Smooth muscle cell (in vitro differentiated cells): ENCODE measurements around the gene DUSP7. TPM values are rescaled to one million over a fixed set of nuclear protein-coding genes. Genes with fewer than 3 reads are reported as not detected.

Experiments used
- DNase-seq: peaks from one replicate; lab custom pipeline; 2025; ENCODE audit not compliant: unreplicated experiment; lab: John Stamatoyannopoulos, UW
- H2AFZ ChIP-seq: fragments of 200-600 bp; sonication (generic); 2 replicates; pipeline ENCODE4 v1.6.0; 2016; ENCODE audit warnings: antibody characterized with exemption, low read depth, mild to moderate bottlenecking
- H3F3A ChIP-seq: fragments of 200-600 bp; sonication (generic); 2 replicates; pipeline ENCODE4 v1.6.0; 2017; ENCODE audit warnings: antibody characterized with exemption, low read depth
- H3K27ac ChIP-seq: fragments of 200-600 bp; sonication (generic); 2 replicates; pipeline ENCODE4 v1.5.1; 2016; ENCODE audit warnings: low read depth, mild to moderate bottlenecking
- H3K27me3 ChIP-seq: fragments of 200-600 bp; sonication (generic); 2 replicates; pipeline ENCODE4 v1.6.1; 2016; ENCODE audit warnings: low read depth, mild to moderate bottlenecking
- H3K36me3 ChIP-seq: fragments of 200-600 bp; sonication (generic); 2 replicates; pipeline ENCODE4 v1.5.1; 2016; ENCODE audit warnings: low read depth
- H3K4me1 ChIP-seq: fragments of 200-600 bp; sonication (generic); 2 replicates; pipeline ENCODE4 v1.5.1; 2016; ENCODE audit warnings: low read depth
- H3K4me2 ChIP-seq: fragments of 200-600 bp; sonication (generic); 2 replicates; pipeline ENCODE4 v1.6.0; 2016; ENCODE audit warnings: mild to moderate bottlenecking
- H3K4me3 ChIP-seq: fragments of 200-600 bp; sonication (generic); 2 replicates; pipeline ENCODE4 v1.5.1; 2016; ENCODE audit warnings: mild to moderate bottlenecking
- H3K79me2 ChIP-seq: fragments of 200-600 bp; sonication (generic); 2 replicates; pipeline ENCODE4 v1.6.0; 2016; ENCODE audit warnings: low read depth, mild to moderate bottlenecking
- H3K9ac ChIP-seq: fragments of 200-600 bp; sonication (generic); 2 replicates; pipeline ENCODE4 v1.6.0; 2016; ENCODE audit warnings: low read depth
- H3K9me3 ChIP-seq: fragments of 200-600 bp; sonication (generic); replicated peaks from 2 replicates; pipeline ENCODE4 v1.5.1; 2016; ENCODE audit warnings: low read depth
- H4K20me1 ChIP-seq: fragments of 200-600 bp; sonication (generic); 2 replicates; pipeline ENCODE4 v1.6.0; 2016; ENCODE audit warnings: low read depth
- CTCF ChIP-seq: fragments of 200-600 bp; sonication (generic); IDR thresholded peaks from 2 replicates; pipeline ENCODE4 v1.5.1; 2017; ENCODE audit warnings: borderline replicate concordance, mild to moderate bottlenecking, antibody characterized with exemption; ENCODE audit not compliant: insufficient read depth, poor library complexity, severe bottlenecking
- WGBS: methylation state at CpG from one replicate; pipeline ENCODE4 v1.1.7; 2016; ENCODE audit warnings: low lambda C conversion rate; 5-methylcytosine and 5-hydroxymethylcytosine counted together
- polyA plus RNA-seq: library from polyadenylated mRNA; unstranded; fragments of >200 nt; fragmentation: Nextera tagmentation; extraction: Ambion mirVana; gene quantifications from 2 replicates; pipeline ENCODE4 v1.2.1, GENCODE V29; 2016
- total RNA-seq: library from RNA; depleted of rRNA; stranded (reverse); fragments of >200 nt; gene quantifications from 2 replicates; pipeline ENCODE4 v1.2.3, GENCODE V29; 2014

The DUSP7 gene
- total and polyA plus RNA-seq, 2 experiments from 2014 or later: 12.4 to 26.8 TPM

- Histone ChIP-seq H3K9me3 (no peaks in the 10 kb centered on the region), H3K9ac (no peak overlapping the region), H4K20me1 (no peaks in the 10 kb centered on the region), H3K27me3 (no peaks in the 10 kb centered on the region), H3K36me3 (no peaks in the 10 kb centered on the region), H2AFZ (no peak overlapping the region), H3F3A (peaks cover 15% of the 10 kb centered on the region), H3K27ac (no peak overlapping the region), H3K4me2 (no peak overlapping the region), H3K4me3 (no peak overlapping the region), H3K79me2 (no peaks in the 10 kb centered on the region), H3K4me1 (no peaks in the 10 kb centered on the region)
- no peak for TF ChIP-seq CTCF
- no peak for DNase-seq
- 90% methylated on average over 19 of the region's 19 CpGs for WGBS
Observed at GRCh38 chr3:52078781-52079560, 22.6 kb upstream of the DUSP7 start.

- no peak overlapping the region for H3K4me3 ChIP-seq
- 19% methylated on average over 3 of the region's 3 CpGs for WGBS
- H2AFZ ChIP-seq: peak overlapping the region; percentile 51
- H3K27ac ChIP-seq: peak overlapping the region; percentile 78
- no peaks in the 10 kb centered on the region for H3K27me3 ChIP-seq
- H4K20me1 ChIP-seq: no peaks in the 10 kb centered on the region
- peak overlapping the region; percentile 32 for H3K4me2 ChIP-seq
- no peak for TF ChIP-seq CTCF
- peaks cover 15% of the 10 kb centered on the region for H3F3A ChIP-seq
- no peaks in the 10 kb centered on the region for H3K79me2 ChIP-seq
- no peak overlapping the region for H3K9ac ChIP-seq
- DNase-seq: no peak
- no peaks in the 10 kb centered on the region for H3K9me3 ChIP-seq
- H3K36me3 ChIP-seq: no peaks in the 10 kb centered on the region
- H3K4me1 ChIP-seq: no peaks in the 10 kb centered on the region
Observed at GRCh38 chr3:52077925-52078324, 21.6 kb upstream of the DUSP7 start.

- Histone ChIP-seq H3K27me3 (no peaks in the 10 kb centered on the region), H3F3A (peaks cover 15% of the 10 kb centered on the region), H3K36me3 (no peaks in the 10 kb centered on the region), H3K9ac (no peak overlapping the region), H3K4me1 (no peaks in the 10 kb centered on the region), H3K9me3 (no peaks in the 10 kb centered on the region), H3K79me2 (no peaks in the 10 kb centered on the region), H3K27ac (peak overlapping the region; percentile 78), H4K20me1 (no peaks in the 10 kb centered on the region), H3K4me2 (peak overlapping the region; percentile 32), H3K4me3 (no peak overlapping the region), H2AFZ (peak overlapping the region; percentile 51)
- 35% methylated on average over 14 of the region's 14 CpGs for WGBS
- no peak for DNase-seq
- peak; percentile 25 for TF ChIP-seq CTCF
Observed at GRCh38 chr3:52076896-52077780, 20.8 kb upstream of the DUSP7 start.
